Brain pericyte (primary cell): Measurements from ENCODE around the gene HDAC11.
"Not testable (repeated sequence)": the region's sequence is repeated elsewhere in the genome, so short reads cannot be mapped to it uniquely, and the experiment has no call there.

ENCODE experiments used
- DNase-seq: peaks from one replicate; pipeline ENCODE4 v3.0.0-alpha.2; 2012; ENCODE audit warnings: low read depth, low spot score

Gene HDAC11

GRCh38 chr3:13479582-13480339 is at the start of gene HDAC11:
Gene HDAC11, plus strand, starts transcription at chr3:13480306. Its CDS starts 42 bp downstream, at chr3:13480348.
- peak; percentile 85 for DNase-seq

- not testable (repeated sequence) for DNase-seq
These were observed 49.7 kb upstream of the HDAC11 start for GRCh38 chr3:13430411-13430875.

- no peak for DNase-seq
These were observed 48.0 kb upstream of the HDAC11 start for GRCh38 chr3:13432093-13432492.

- no peak for DNase-seq
These were observed 46.2 kb upstream of the HDAC11 start for GRCh38 chr3:13433912-13434311.

- DNase-seq = not testable (repeated sequence)
These were observed 43.9 kb upstream of the HDAC11 start for GRCh38 chr3:13436213-13436612.

- no peak for DNase-seq
These were observed 39.8 kb upstream of the HDAC11 start for GRCh38 chr3:13440204-13440817.

GRCh38 chr3:13442882-13443281 is 37.2 kb upstream of the HDAC11 start:
- DNase-seq = not testable (repeated sequence)

GRCh38 chr3:13451301-13451673 is 28.8 kb upstream of the HDAC11 start:
- no peak for DNase-seq

- DNase-seq = no peak
These were observed 27.4 kb upstream of the HDAC11 start for GRCh38 chr3:13452490-13453335.

- DNase-seq = no peak
These were observed 24.5 kb upstream of the HDAC11 start for GRCh38 chr3:13455644-13456043.

- no peak for DNase-seq
These were observed 22.5 kb upstream of the HDAC11 start for GRCh38 chr3:13457593-13457992.

GRCh38 chr3:13459605-13460340 is 20.3 kb upstream of the HDAC11 start:
- DNase-seq = no peak

GRCh38 chr3:13460341-13460736 is 19.8 kb upstream of the HDAC11 start:
- no peak for DNase-seq

GRCh38 chr3:13461169-13462124 is 18.7 kb upstream of the HDAC11 start:
- no peak for DNase-seq

- DNase-seq = no peak
These were observed 17.9 kb upstream of the HDAC11 start for GRCh38 chr3:13462125-13462629.

- DNase-seq = no peak
These were observed 17.3 kb upstream of the HDAC11 start for GRCh38 chr3:13462822-13463221.

GRCh38 chr3:13463618-13464400 is 16.3 kb upstream of the HDAC11 start:
- DNase-seq = no peak

- no peak for DNase-seq
These were observed 14.8 kb upstream of the HDAC11 start for GRCh38 chr3:13465236-13465873.

GRCh38 chr3:13466781-13467180 is 13.3 kb upstream of the HDAC11 start:
- no peak for DNase-seq
